Esophagus squamous epithelium (tissue), 4 donors: Measurements from ENCODE around the gene HOXA13.

Source experiments
- POLR2A ChIP-seq, 4 donors: fragments of 450-650 bp; IDR thresholded peaks; one replicate each; pipeline ENCODE4 v1.6.1; 2017; ENCODE audit warnings: antibody characterized with exemption in 4 of 4, mild to moderate bottlenecking in 4 of 4, moderate library complexity in 3 of 4
- TF ChIP-seq, protein P1 (sequence below), 6 experiments: fragments of 450-650 bp in 4 of 6; fragments of 200-600 bp in 2 of 6; sonication (generic) in 2 of 6; IDR thresholded peaks; one replicate each; pipeline ENCODE4 v1.5.1; 2016 to 2019; ENCODE audit warnings: antibody characterized with exemption in 6 of 6, mild to moderate bottlenecking in 4 of 6, moderate library complexity in 4 of 6

DNA sequence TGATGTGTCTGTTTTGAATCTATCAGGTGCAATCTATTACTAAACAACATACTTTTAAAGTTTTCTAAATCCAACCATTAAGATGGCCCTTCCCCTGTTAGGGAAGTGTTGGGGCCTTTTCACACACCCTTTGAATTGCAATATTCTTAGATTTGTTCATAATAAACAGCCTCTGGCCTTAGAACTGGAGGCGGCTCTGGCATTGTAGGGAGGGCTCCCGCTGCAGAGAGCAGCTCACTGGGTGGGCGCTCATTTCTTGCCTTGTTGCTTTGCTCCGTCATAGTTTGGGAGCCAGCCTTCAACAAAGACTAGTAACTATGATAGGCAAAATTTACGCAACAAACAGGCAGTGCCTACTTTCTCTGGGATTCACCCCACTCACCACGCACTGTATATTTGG, 21.5 kb downstream of the HOXA13 start:
- TF ChIP-seq, protein P1, sequence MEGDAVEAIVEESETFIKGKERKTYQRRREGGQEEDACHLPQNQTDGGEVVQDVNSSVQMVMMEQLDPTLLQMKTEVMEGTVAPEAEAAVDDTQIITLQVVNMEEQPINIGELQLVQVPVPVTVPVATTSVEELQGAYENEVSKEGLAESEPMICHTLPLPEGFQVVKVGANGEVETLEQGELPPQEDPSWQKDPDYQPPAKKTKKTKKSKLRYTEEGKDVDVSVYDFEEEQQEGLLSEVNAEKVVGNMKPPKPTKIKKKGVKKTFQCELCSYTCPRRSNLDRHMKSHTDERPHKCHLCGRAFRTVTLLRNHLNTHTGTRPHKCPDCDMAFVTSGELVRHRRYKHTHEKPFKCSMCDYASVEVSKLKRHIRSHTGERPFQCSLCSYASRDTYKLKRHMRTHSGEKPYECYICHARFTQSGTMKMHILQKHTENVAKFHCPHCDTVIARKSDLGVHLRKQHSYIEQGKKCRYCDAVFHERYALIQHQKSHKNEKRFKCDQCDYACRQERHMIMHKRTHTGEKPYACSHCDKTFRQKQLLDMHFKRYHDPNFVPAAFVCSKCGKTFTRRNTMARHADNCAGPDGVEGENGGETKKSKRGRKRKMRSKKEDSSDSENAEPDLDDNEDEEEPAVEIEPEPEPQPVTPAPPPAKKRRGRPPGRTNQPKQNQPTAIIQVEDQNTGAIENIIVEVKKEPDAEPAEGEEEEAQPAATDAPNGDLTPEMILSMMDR (IDR thresholded peaks at IDR 0.05), result no peak
- TF ChIP-seq POLR2A (IDR thresholded peaks at IDR 0.05), result no peak
